Pulmonary artery endothelial cell (primary cell): ENCODE data around the gene RASGRP3. TPM values are rescaled to one million over a fixed set of nuclear protein-coding genes. Genes with fewer than 3 reads are reported as not detected.

Experiments
- total RNA-seq: library from RNA; depleted of rRNA; stranded (reverse); fragments of >200 nt; gene quantifications from 2 replicates; pipeline ENCODE4 v1.2.3, GENCODE V29; 2014

The RASGRP3 gene
- total RNA-seq, 1 donor from 2014 or later = 15.7 TPM

Other genes starting within 250 kb of the RASGRP3 start
- gene FAM98A, start 122.7 kb downstream of the RASGRP3 start, total RNA-seq = 36.9 and 113 TPM in 2 replicates